Fibroblast of mammary gland (primary cell): ENCODE data around the gene CORT.
"Not testable (repeated sequence)": the region's sequence is repeated elsewhere in the genome, so short reads cannot be mapped to it uniquely, and the experiment has no call there.

Source experiments
- DNase-seq: peaks from one replicate; pipeline ENCODE4 v3.0.0-alpha.2; 2010; ENCODE audit warnings: low read depth
- H3K4me3 ChIP-seq: 2 replicates; pipeline ENCODE4 v1.5.1; 2011; ENCODE audit warnings: low read depth, mild to moderate bottlenecking, low read length, moderate library complexity; ENCODE audit not compliant: control insufficient read depth
- TF ChIP-seq, protein P1 (sequence below): conservative IDR thresholded peaks from 2 replicates; pipeline ENCODE4 v1.5.1; 2011; ENCODE audit warnings: low read depth, low read length, inconsistent platforms; ENCODE audit not compliant: control insufficient read depth, insufficient read depth

CORT gene, protein sequence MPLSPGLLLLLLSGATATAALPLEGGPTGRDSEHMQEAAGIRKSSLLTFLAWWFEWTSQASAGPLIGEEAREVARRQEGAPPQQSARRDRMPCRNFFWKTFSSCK

DNA sequence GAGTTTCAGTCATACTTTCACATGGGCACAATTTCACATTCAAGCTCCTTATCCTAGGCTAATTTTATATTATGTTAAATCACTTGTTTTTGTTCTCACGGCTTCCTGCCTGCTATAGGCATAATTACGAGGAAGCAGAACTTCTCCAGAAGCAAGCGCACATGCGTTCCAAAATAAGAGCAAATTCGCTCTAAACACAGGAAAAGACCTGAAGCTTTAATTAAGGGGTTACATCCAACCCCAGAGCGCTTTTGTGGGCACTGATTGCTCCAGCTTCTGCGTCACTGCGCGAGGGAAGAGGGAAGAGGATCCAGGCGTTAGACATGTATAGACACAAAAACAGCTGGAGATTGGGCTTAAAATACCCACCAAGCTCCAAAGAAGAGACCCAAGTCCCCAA is at the start of gene CORT:
Gene CORT, plus strand, starts transcription at position 281 of the 400 bp plus-strand sequence. CDS start 193 bp downstream, outside the sequence.
- TF ChIP-seq, protein P1, sequence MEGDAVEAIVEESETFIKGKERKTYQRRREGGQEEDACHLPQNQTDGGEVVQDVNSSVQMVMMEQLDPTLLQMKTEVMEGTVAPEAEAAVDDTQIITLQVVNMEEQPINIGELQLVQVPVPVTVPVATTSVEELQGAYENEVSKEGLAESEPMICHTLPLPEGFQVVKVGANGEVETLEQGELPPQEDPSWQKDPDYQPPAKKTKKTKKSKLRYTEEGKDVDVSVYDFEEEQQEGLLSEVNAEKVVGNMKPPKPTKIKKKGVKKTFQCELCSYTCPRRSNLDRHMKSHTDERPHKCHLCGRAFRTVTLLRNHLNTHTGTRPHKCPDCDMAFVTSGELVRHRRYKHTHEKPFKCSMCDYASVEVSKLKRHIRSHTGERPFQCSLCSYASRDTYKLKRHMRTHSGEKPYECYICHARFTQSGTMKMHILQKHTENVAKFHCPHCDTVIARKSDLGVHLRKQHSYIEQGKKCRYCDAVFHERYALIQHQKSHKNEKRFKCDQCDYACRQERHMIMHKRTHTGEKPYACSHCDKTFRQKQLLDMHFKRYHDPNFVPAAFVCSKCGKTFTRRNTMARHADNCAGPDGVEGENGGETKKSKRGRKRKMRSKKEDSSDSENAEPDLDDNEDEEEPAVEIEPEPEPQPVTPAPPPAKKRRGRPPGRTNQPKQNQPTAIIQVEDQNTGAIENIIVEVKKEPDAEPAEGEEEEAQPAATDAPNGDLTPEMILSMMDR = no peak
- DNase-seq = no peak
- no peak within 1 kb of the TSS for H3K4me3 ChIP-seq

DNA sequence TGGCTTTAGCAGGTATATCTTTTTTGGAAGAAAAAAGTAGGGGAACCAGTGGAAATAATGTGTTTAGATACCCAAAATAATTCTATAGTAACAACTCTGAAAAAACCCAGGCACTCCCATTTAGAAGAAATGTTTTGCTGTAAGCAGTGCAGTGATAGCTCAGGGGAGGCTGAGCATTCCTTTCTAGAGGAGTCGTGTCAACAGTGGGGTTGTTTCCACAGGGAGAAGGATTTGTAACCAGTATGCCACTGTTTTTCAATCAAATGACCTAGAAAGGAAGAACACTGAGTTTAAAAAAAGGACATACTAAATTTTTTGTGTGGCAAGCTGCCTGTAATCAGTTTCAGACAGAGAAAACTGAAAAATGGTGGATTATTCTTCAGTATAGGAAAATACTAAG is 48.5 kb upstream of the CORT start:
- no peak for DNase-seq
- no peak overlapping the region for H3K4me3 ChIP-seq
- TF ChIP-seq, protein P1 = no peak

DNA sequence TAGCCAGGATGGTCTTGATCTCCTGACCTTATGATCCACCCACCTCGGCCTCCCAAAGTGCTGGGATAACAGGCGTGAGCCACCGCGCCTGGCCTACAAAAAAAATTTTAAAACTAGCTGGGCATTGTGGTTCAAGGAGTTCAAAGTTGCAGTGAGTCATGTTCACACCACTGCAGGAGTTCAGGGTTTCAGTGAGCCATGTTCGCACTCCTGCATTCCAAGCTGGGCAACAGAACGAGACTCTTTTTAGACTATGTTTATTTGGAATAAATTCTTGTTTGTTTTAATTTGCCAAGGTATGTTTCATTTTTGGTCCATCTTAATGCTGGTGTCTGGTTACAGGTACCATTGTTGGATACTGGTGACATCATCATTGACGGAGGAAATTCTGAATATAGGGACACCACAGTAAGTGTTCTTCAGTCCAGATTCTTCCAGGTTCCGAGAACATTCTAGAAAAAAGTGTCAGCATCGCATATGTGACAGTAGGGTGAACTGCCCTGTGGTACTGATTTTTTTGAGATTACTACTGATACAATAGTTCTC is 47.0 kb upstream of the CORT start:
- TF ChIP-seq, protein P1 = no peak
- DNase-seq = peak; percentile 58

DNA sequence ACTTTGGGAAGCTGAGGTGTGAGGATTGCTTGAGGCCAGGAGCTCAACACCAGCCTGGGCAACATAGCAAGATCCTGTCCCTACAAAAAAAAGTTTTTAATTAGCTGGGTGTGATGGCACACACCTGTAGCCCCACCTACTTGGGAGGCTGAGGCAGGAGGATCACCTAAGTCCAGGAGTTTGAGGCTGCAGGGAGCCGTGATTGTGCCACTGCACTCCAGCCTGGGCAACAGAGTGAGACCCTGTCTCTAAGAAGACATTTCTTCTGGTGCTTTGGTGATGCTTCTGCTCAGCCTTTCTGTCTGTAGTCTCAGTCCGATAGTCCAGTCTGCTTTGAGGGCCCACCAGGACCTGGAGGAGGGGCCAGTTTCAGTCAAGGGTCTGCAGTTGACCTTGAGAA is 42.6 kb upstream of the CORT start:
- no peak overlapping the region for H3K4me3 ChIP-seq
- TF ChIP-seq, protein P1 = no peak
- no peak for DNase-seq

More for the DNA sequence above, 47.0 kb upstream of the CORT start:
- H3K4me3 ChIP-seq = no peak overlapping the region

DNA sequence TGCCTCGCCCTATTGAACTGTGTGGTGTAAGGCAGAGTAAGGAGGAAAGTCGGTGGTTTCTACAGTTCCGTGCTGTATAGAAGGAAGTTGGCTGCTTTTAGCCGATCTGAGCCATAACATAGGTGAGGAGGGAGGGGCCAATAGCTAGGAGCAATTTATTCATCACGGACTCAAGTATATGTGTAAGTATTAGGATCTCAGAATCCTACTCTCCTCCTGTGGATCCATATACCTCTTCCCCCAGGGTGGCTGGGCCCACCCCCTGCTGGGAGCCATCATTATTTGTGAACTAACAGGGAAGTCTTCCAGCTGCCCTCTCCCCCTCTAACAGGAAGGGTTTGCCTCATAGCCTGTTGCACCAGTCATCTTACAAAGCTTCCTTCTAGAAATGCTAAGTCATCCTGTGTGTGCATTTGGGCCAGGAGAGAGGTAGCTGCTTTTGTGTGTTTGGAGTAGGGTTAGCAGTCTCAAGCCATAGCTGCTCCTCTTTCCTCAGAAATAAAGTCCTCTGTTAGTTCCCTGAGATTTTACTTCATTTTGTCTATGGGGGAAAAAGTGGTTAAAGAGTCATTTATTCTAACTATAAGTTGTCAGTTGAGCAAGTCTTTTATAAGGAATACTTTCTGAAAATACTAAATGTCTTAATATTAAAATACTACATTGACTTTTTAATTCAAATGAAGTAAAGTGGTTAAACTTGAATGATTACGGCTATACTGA is 34.5 kb upstream of the CORT start:
- peak; percentile 69 for DNase-seq
- no peak overlapping the region for H3K4me3 ChIP-seq
- TF ChIP-seq, protein P1 = no peak

DNA sequence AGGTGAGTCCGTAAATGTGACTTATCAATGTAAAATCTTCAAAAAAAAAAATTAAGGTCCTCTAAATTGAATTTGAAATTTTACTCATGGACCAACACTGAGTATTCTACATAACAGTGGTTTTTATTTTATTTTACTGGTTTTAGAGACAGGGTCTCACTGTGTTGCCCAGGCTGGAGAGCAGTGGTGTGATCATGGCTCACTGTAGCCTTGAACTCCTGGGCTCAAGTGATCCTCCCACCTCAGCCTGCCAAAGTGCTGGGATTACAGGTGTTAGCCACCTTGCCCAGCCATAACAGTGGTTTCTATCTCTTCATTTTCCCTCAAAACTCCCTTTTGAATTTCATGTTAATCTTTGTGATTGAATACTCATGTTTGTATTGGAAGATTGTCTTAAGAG is 33.9 kb upstream of the CORT start:
- DNase-seq, H3K4me3 ChIP-seq: not testable (repeated sequence)

DNA sequence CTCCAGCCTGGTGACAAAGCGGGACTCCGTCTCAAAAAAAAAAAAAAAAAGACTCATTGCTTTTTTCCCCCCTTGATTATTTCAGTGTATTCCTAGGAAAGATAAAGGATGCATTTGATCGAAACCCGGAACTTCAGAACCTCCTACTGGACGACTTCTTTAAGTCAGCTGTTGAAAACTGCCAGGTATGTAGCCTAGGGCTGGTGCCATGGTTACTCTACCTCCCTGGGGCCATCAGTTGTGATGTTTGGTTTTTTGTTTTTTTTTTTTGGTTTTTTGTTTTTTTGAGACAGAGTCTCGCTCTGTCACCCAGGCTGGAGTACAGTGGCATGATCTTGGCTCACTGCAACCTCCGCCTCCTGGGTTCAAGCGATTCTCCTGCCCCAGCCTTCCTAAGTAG is 31.1 kb upstream of the CORT start:
- H3K4me3 ChIP-seq, DNase-seq: not testable (repeated sequence)
